Measurements from ENCODE around the gene VNN1. TPM values are rescaled to one million over a fixed set of nuclear protein-coding genes. Genes with fewer than 3 reads are reported as not detected.

The VNN1 gene
- total and polyA plus RNA-seq, 2 donors (not counting 3 experiments of a cell fraction or from before 2014, with no cell fraction given), result not detected

- POLR2A ChIA-PET, result no interaction called here
- intact Hi-C loops (cut with micrococcal nuclease), result no loop called here
- no TSS peak for BruUV-seq (replicated peaks)
These were observed 37.5 kb upstream of the VNN1 start for GRCh38 chr6:132751306-132751705.

More at GRCh38 chr6:132751306-132751705, 37.5 kb upstream of the VNN1 start:
- no peak for DNase-seq (ENCODE audit: low read depth, low spot score)
- H3K9ac ChIP-seq (replicated peaks; ENCODE audit: extremely low read depth, insufficient read depth, low read length), result no peak overlapping the region
- H3K36me3 ChIP-seq (ENCODE audit: control insufficient read depth in 2 of 2, extremely low read depth in 1 of 2, insufficient read depth in 2 of 2, low read length in 2 of 2), result no peaks in the 10 kb centered on the region
- no peaks in the 10 kb centered on the region for H4K20me1 ChIP-seq (replicated peaks; ENCODE audit: control insufficient read depth, extremely low read depth, insufficient read depth, low read length)
- H3K27ac ChIP-seq (ENCODE audit: insufficient read depth, low read depth, low read length), result no peak overlapping the region
- CTCF ChIA-PET, result no interaction called here
- no peaks in the 10 kb centered on the region for H3K79me2 ChIP-seq (ENCODE audit: control insufficient read depth, insufficient read depth, low read length)
- H3K4me2 ChIP-seq (ENCODE audit: insufficient read depth, low read length), result no peak overlapping the region
- no peaks in the 10 kb centered on the region for H3K9me1 ChIP-seq (replicated peaks; ENCODE audit: control insufficient read depth, extremely low read depth, insufficient read depth, low read length)
- FAIRE-seq, result no peak
- no peaks in the 10 kb centered on the region for H3K4me1 ChIP-seq (ENCODE audit: control insufficient read depth, extremely low read depth, insufficient read depth, low read length)
- no peak for TF ChIP-seq POLR2A (IDR thresholded peaks at IDR 0.05; ENCODE audit: low read depth, low read length)
- TF ChIP-seq MAX (IDR thresholded peaks at IDR 0.05; ENCODE audit: insufficient read depth, insufficient read length), result no peak
- no peak for TF ChIP-seq MYC (IDR thresholded peaks at IDR 0.05; ENCODE audit: low read depth, low read length)
- no peak for TF ChIP-seq FOS (IDR thresholded peaks at IDR 0.05; ENCODE audit: borderline replicate concordance, insufficient read depth, low read length)
- TF ChIP-seq EZH2 (IDR thresholded peaks at IDR 0.05; ENCODE audit: borderline replicate concordance, low read depth, low read length, severe bottlenecking), result no peak
- TF ChIP-seq GATA2 (IDR thresholded peaks at IDR 0.05; ENCODE audit: insufficient read depth, insufficient read length, low read depth, low read length), result no peak
- TF ChIP-seq POLR2AphosphoS5 (IDR thresholded peaks at IDR 0.05; ENCODE audit: insufficient read depth, low read depth, low read length), result no peak
- no peak for TF ChIP-seq CTCF (IDR thresholded peaks at IDR 0.05; ENCODE audit: extremely low read depth in 1 of 2, insufficient read depth in 1 of 2, low read depth in 1 of 2, low read length in 2 of 2)
- no peak for TF ChIP-seq JUN (IDR thresholded peaks at IDR 0.05; ENCODE audit: borderline replicate concordance, insufficient read depth, insufficient read length, low read depth)
- H3K27me3 ChIP-seq (ENCODE audit: control insufficient read depth in 2 of 2, insufficient read depth in 2 of 2, low read length in 2 of 2), result peaks cover 0 to 2% of the 10 kb centered on the region in 2 experiments
- no peak overlapping the region for H3K4me3 ChIP-seq (replicated peaks in 1 of 3; ENCODE audit: insufficient read depth in 1 of 3, low read depth in 1 of 3, low read length in 3 of 3)
- dilution Hi-C loops (cut with MboI; ENCODE audit: extremely low pct_ligation_motif_present, low sequenced_read_pairs), result no loop called here
- H3K9me3 ChIP-seq (replicated peaks; ENCODE audit: control insufficient read depth, insufficient read depth, low read length), result no peaks in the 10 kb centered on the region
- no peak overlapping the region for H2AFZ ChIP-seq (ENCODE audit: low read depth, low read length)

All from endothelial cell of umbilical vein (primary cell).